ENCODE measurements around the gene ZSCAN21.

DNA sequence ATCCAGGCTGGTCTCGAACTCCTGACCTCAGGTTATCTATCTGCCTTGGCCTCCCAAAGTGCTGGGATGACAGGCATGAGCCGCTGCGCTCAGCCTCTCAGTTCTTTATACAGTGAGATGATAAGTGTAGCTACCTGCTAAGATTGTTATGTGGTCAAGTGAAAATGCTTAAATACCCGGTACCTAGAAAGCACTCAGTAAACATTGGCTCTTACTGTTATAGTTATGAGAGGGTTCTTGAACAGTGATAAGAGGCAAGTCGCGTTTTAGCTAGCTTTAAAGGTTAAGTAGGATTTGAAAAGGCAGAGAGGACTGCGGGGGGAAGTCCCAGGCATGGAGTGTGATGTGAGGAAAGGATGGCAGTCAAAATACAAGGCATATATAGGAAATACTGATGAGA, 29.7 kb upstream of the ZSCAN21 start:
- TF ChIP-seq POLR2A (IDR thresholded peaks at IDR 0.05; ENCODE audit: low read length) (no peak), GATA1 (IDR thresholded peaks at IDR 0.05; ENCODE audit: low read depth, low read length) (no peak)
